Liver (tissue), 9 donors: ENCODE results near the gene TMTC2. TPM values are rescaled to one million over a fixed set of nuclear protein-coding genes. Genes with fewer than 3 reads are reported as not detected.

Source experiments
- DNase-seq: peaks from one replicate; pipeline ENCODE4 v3.0.0-alpha.2; 2017; ENCODE audit warnings: low spot score
- H3K27ac ChIP-seq, 2 donors: one replicate each; pipeline ENCODE4 v1.7.0; 2013; ENCODE audit warnings: inconsistent platforms in 2 of 2, low read length in 2 of 2, control low read depth in 1 of 2, low read depth in 1 of 2, mild to moderate bottlenecking in 1 of 2
- H3K27me3 ChIP-seq, 4 donors: one replicate each; pipeline versions ENCODE4 v1.6.1 to v1.7.0; 2013; ENCODE audit warnings: low read length in 3 of 4, inconsistent platforms in 1 of 4, mild to moderate bottlenecking in 1 of 4, moderate library complexity in 1 of 4; ENCODE audit not compliant: control insufficient read depth in 4 of 4, insufficient read depth in 4 of 4
- H3K36me3 ChIP-seq, 4 donors: one replicate each; pipeline versions ENCODE4 v1.6.1 to v1.7.0; 2013; ENCODE audit warnings: low read length in 3 of 4, mild to moderate bottlenecking in 3 of 4, low read depth in 1 of 4, moderate library complexity in 1 of 4; ENCODE audit not compliant: control insufficient read depth in 4 of 4, insufficient read depth in 3 of 4
- H3K4me1 ChIP-seq, 4 donors: one replicate each; pipeline versions ENCODE4 v1.6.1 to v1.7.0; 2013; ENCODE audit warnings: low read length in 3 of 4, mild to moderate bottlenecking in 3 of 4, moderate library complexity in 1 of 4; ENCODE audit not compliant: control insufficient read depth in 4 of 4, insufficient read depth in 4 of 4
- H3K4me3 ChIP-seq, 3 donors: one replicate each; pipeline versions ENCODE4 v1.6.1 to v1.7.0; 2013; ENCODE audit warnings: low read length in 3 of 3, control low read depth in 1 of 3, low read depth in 1 of 3, mild to moderate bottlenecking in 1 of 3
- H3K9ac ChIP-seq, 2 donors: one replicate each; pipeline ENCODE4 v1.7.0; 2013; ENCODE audit warnings: low read length in 2 of 2, mild to moderate bottlenecking in 2 of 2, moderate library complexity in 2 of 2, control low read depth in 1 of 2, low read depth in 1 of 2
- H3K9me3 ChIP-seq, 4 donors: one replicate each; pipeline versions ENCODE4 v1.6.1 to v1.7.0; 2013; ENCODE audit warnings: low read length in 3 of 4; ENCODE audit not compliant: control insufficient read depth in 4 of 4
- CTCF ChIP-seq: fragments of 150-350 bp; IDR thresholded peaks from 2 replicates; pipeline ENCODE4 v1.5.1; 2017; ENCODE audit warnings: improper control_type of control experiment, low read depth, low read length; ENCODE audit not compliant: missing input control
- EGR1 ChIP-seq, 2 donors: IDR thresholded peaks; 2 replicates each; pipeline ENCODE4 v1.6.1; 2016 to 2018; ENCODE audit warnings: antibody characterized with exemption in 2 of 2, low read depth in 2 of 2
- FOXA2 ChIP-seq: IDR thresholded peaks from 2 replicates; pipeline ENCODE4 v1.6.1; 2016; ENCODE audit warnings: antibody characterized with exemption
- GABPA ChIP-seq, 2 donors: IDR thresholded peaks in 1 of 2; conservative IDR thresholded peaks in 1 of 2; 2 replicates each; pipeline ENCODE4 v1.6.1; 2016; ENCODE audit warnings: antibody characterized with exemption in 2 of 2, mild to moderate bottlenecking in 1 of 2, moderate library complexity in 1 of 2
- HNF4A ChIP-seq, 2 donors: conservative IDR thresholded peaks; 2 replicates each; pipeline ENCODE4 v1.6.1; 2016; ENCODE audit warnings: antibody characterized with exemption in 2 of 2, mild to moderate bottlenecking in 2 of 2
- HNF4G ChIP-seq: IDR thresholded peaks from 2 replicates; pipeline ENCODE4 v1.6.1; 2016; ENCODE audit warnings: antibody characterized with exemption
- JUND ChIP-seq, 2 donors: IDR thresholded peaks; 2 replicates each; pipeline ENCODE4 v1.6.1; 2016; ENCODE audit warnings: antibody characterized with exemption in 2 of 2
- MAX ChIP-seq: IDR thresholded peaks from 2 replicates; pipeline ENCODE4 v1.6.1; 2016; ENCODE audit warnings: antibody characterized with exemption
- RAD21 ChIP-seq, 2 donors: IDR thresholded peaks; 2 replicates each; pipeline ENCODE4 v1.6.1; 2016; ENCODE audit warnings: antibody characterized with exemption in 2 of 2, mild to moderate bottlenecking in 2 of 2
- REST ChIP-seq: IDR thresholded peaks from 2 replicates; pipeline ENCODE4 v1.6.1; 2016; ENCODE audit warnings: antibody characterized with exemption, mild to moderate bottlenecking
- RXRA ChIP-seq, 2 donors: IDR thresholded peaks; 2 replicates each; pipeline ENCODE4 v1.6.1; 2017 to 2018; ENCODE audit warnings: antibody characterized with exemption in 2 of 2, mild to moderate bottlenecking in 1 of 2
- SP1 ChIP-seq: IDR thresholded peaks from 2 replicates; pipeline ENCODE4 v1.6.1; 2018; ENCODE audit warnings: antibody characterized with exemption, mild to moderate bottlenecking
- TAF1 ChIP-seq: conservative IDR thresholded peaks from 2 replicates; pipeline ENCODE4 v1.6.1; 2016; ENCODE audit warnings: antibody characterized with exemption, mild to moderate bottlenecking
- YY1 ChIP-seq: IDR thresholded peaks from 2 replicates; pipeline ENCODE4 v1.6.1; 2016; ENCODE audit warnings: antibody characterized with exemption, mild to moderate bottlenecking
- WGBS: extraction: QIAGEN DNeasy Blood & Tissue Kit; methylation state at CpG from one replicate; pipeline ENCODE4 v1.1.7; 2013; 5-methylcytosine and 5-hydroxymethylcytosine counted together
- polyA plus RNA-seq, 2 donors: library from polyadenylated mRNA; stranded (reverse) in 1 of 2; unstranded in 1 of 2; fragments of 200-250 nt in 1 of 2; fragments of >200 nt in 1 of 2; fragmentation: Nextera tagmentation in 1 of 2; extraction: Ambion mirVana in 1 of 2; gene quantifications; one replicate each; pipeline versions ENCODE4 v1.2.1 to v1.2.3, GENCODE V29; 2013 to 2015
- total RNA-seq, 2 donors: library from RNA; depleted of rRNA; stranded (reverse); fragments of >200 nt; gene quantifications; one replicate each; pipeline ENCODE4 v1.2.3, GENCODE V29; 2014
- TF ChIP-seq, protein P1 (sequence below): IDR thresholded peaks from 2 replicates; pipeline ENCODE4 v1.6.1; 2016; ENCODE audit warnings: antibody characterized with exemption
- TF ChIP-seq, protein P2 (sequence below): IDR thresholded peaks from 2 replicates; pipeline ENCODE4 v1.6.1; 2016; ENCODE audit warnings: antibody characterized with exemption
- donor health status: healthy.
- donor health status: healthy.
- donor health status: healthy.
- donor health status: healthy.
- donor health status: healthy.

Gene TMTC2
- total and polyA plus RNA-seq, 4 donors, result 0.36 to 3.0 (median 0.61) TPM

GRCh38 chr12:82698708-82699564, 12.2 kb downstream of the TMTC2 start:
- Histone ChIP-seq H3K27me3 (no peaks in the 10 kb centered on the region), H3K4me3 (no peak overlapping the region), H3K36me3 (no peaks in the 10 kb centered on the region), H3K27ac (no peak overlapping the region), H3K9me3 (no peaks in the 10 kb centered on the region), H3K4me1 (no peaks in the 10 kb centered on the region), H3K9ac (no peak overlapping the region)
- DNase-seq, result no peak
- TF ChIP-seq RAD21 (IDR thresholded peaks at IDR 0.05), result no peak
- TF ChIP-seq REST, result no peak
- TF ChIP-seq EGR1 (IDR thresholded peaks at IDR 0.05; ENCODE audit: low read depth in 2 of 2), result no peak
- no peak for TF ChIP-seq CTCF
- no peak for TF ChIP-seq TAF1
- TF ChIP-seq, protein P1, sequence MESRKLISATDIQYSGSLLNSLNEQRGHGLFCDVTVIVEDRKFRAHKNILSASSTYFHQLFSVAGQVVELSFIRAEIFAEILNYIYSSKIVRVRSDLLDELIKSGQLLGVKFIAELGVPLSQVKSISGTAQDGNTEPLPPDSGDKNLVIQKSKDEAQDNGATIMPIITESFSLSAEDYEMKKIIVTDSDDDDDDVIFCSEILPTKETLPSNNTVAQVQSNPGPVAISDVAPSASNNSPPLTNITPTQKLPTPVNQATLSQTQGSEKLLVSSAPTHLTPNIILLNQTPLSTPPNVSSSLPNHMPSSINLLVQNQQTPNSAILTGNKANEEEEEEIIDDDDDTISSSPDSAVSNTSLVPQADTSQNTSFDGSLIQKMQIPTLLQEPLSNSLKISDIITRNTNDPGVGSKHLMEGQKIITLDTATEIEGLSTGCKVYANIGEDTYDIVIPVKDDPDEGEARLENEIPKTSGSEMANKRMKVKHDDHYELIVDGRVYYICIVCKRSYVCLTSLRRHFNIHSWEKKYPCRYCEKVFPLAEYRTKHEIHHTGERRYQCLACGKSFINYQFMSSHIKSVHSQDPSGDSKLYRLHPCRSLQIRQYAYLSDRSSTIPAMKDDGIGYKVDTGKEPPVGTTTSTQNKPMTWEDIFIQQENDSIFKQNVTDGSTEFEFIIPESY, result no peak
- TF ChIP-seq, protein P2, sequence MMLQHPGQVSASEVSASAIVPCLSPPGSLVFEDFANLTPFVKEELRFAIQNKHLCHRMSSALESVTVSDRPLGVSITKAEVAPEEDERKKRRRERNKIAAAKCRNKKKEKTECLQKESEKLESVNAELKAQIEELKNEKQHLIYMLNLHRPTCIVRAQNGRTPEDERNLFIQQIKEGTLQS, result no peak
- no peak for TF ChIP-seq GABPA (IDR thresholded peaks at IDR 0.05 in 1 of 2, conservative IDR thresholded peaks at IDR 0.05 in 1 of 2)
- no peak for TF ChIP-seq FOXA2
- WGBS, result 94% methylated on average over 12 of the region's 12 CpGs

- Histone ChIP-seq H3K27ac (no peak overlapping the region), H3K9ac (no peak overlapping the region), H3K4me3 (no peak overlapping the region), H3K4me1 (no peaks in the 10 kb centered on the region), H3K9me3 (no peaks in the 10 kb centered on the region), H3K27me3 (no peaks in the 10 kb centered on the region), H3K36me3 (no peaks in the 10 kb centered on the region)
- 91% methylated on average over 3 of the region's 3 CpGs for WGBS
- no peak for DNase-seq
- TF ChIP-seq SP1, result no peak
- no peak for TF ChIP-seq TAF1
- TF ChIP-seq FOXA2, result no peak
- no peak for TF ChIP-seq YY1
- TF ChIP-seq EGR1 (IDR thresholded peaks at IDR 0.05; ENCODE audit: low read depth in 2 of 2), result no peak
- no peak for TF ChIP-seq JUND (IDR thresholded peaks at IDR 0.05)
- TF ChIP-seq HNF4A (conservative IDR thresholded peaks at IDR 0.05), result no peak
- no peak for TF ChIP-seq RXRA (IDR thresholded peaks at IDR 0.05)
- TF ChIP-seq REST, result no peak
- TF ChIP-seq, protein P1, result no peak
- no peak for TF ChIP-seq HNF4G
- no peak for TF ChIP-seq MAX
Measured at GRCh38 chr12:82705774-82706173, 19.1 kb downstream of the TMTC2 start.
